ENCODE results near the gene DHRS3. TPM values are rescaled to one million over a fixed set of nuclear protein-coding genes. Genes with fewer than 3 reads are reported as not detected.
A peak's percentile ranks its signal among the peaks of the same experiment; 100 is the strongest.

Gene DHRS3
- total RNA-seq, 1 experiment from 2014 or later = 59.4 TPM

DNA sequence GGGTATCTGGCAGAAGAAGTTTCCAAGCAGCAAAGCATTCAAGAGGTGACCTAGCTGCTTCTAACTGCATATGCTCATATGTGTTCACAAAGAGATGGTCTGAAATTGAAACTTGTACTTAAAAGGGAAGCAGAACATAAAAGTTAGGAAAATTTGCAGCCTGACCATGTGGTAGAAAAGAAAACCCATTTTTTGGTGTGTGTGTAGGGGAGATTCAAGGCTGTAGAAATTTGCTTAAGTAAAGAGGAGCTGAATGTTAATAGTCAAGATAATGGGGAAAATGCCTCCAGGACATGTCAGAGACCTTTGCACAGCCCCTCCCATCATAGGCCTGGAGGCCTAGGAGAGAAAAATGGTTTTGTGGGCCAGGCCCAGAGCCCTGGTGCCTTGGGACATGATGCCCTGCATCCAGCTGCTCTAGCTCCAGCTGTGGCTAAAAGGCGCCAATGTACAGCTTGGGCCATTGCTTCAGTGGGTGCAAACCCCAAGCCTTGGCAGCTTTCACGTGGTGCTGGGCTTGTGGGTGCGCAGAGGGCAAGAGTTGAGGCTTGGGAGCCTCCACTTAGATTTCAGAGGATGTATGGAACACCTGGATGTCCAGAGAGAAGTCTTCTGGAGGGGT lies 54.9 kb downstream of the DHRS3 start:
- Histone ChIP-seq H3K27me3 (replicated peaks; ENCODE audit: control insufficient read depth, insufficient read depth, low read length) (no peaks in the 10 kb centered on the region), H3K4me1 (no peaks in the 10 kb centered on the region), H3K4me3 (ENCODE audit: low read depth, low read length) (no peak overlapping the region), H3K36me3 (ENCODE audit: control insufficient read depth, insufficient read depth, low read length) (no peaks in the 10 kb centered on the region), H3K9me3 (peaks cover 11% of the 10 kb centered on the region)
- no peaks in the 10 kb centered on the region for H3K4me1 Mint-ChIP-seq (ENCODE audit: low read depth, unreplicated experiment)
- TF ChIP-seq CTCF (IDR thresholded peaks at IDR 0.05; ENCODE audit: insufficient read depth in 1 of 2, low read depth in 1 of 2, low read length in 1 of 2, severe bottlenecking in 1 of 2, unreplicated experiment in 1 of 2) = no peak
- H3K27ac Mint-ChIP-seq (ENCODE audit: unreplicated experiment) = no peak overlapping the region
- H3K4me3 Mint-ChIP-seq (ENCODE audit: unreplicated experiment) = no peak overlapping the region
- intact Hi-C loops (cut with micrococcal nuclease; ENCODE audit: unreplicated experiment) = no loop called here
- no peak for DNase-seq
- ChIA-PET CTCF (no interaction called here), POLR2A (no interaction called here)
- no peaks in the 10 kb centered on the region for H3K27me3 Mint-ChIP-seq (ENCODE audit: insufficient read depth, unreplicated experiment)
- BruUV-seq (replicated peaks) = no TSS peak
- H3K36me3 Mint-ChIP-seq (ENCODE audit: insufficient read depth, unreplicated experiment) = peaks cover 26% of the 10 kb centered on the region
- peaks cover 23% of the 10 kb centered on the region for H3K9me3 Mint-ChIP-seq (ENCODE audit: unreplicated experiment)

DNA sequence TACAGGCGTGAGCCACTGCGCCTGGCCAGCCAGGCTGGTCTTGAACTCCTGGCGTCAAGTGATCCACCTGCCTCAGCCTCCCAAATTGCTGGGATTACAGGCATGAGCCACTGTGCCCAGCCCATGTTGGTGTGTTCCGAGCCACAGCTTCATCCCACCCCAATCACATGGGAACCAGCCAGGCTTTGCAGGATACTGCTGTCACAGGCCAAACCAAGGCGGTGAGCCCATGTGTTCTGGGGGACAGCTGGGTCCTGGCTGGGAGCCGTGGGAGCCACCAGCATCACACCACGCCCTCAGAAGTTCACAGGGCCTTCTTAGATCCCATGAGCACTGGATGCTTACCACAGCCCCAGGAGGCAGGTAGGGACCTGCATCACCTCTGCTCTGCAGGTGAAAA lies 56.9 kb downstream of the DHRS3 start:
- Mint-ChIP-seq H3K27me3 (ENCODE audit: insufficient read depth, unreplicated experiment) (no peaks in the 10 kb centered on the region), H3K27ac (ENCODE audit: unreplicated experiment) (no peak overlapping the region), H3K4me1 (ENCODE audit: low read depth, unreplicated experiment) (peaks cover 7% of the 10 kb centered on the region), H3K9me3 (ENCODE audit: unreplicated experiment) (peaks cover 25% of the 10 kb centered on the region), H3K4me3 (ENCODE audit: unreplicated experiment) (no peak overlapping the region), H3K36me3 (ENCODE audit: insufficient read depth, unreplicated experiment) (peaks cover 8% of the 10 kb centered on the region)
- Histone ChIP-seq H3K36me3 (ENCODE audit: control insufficient read depth, insufficient read depth, low read length) (no peaks in the 10 kb centered on the region), H3K27me3 (replicated peaks; ENCODE audit: control insufficient read depth, insufficient read depth, low read length) (no peaks in the 10 kb centered on the region), H3K4me3 (ENCODE audit: low read depth, low read length) (no peak overlapping the region), H3K9me3 (peaks cover 11% of the 10 kb centered on the region), H3K4me1 (0 out of 2 replicates have a peak, but pooled peaks cover 4% of the 10 kb centered on the region)
- ChIA-PET CTCF (no interaction called here), POLR2A (no interaction called here)
- TF ChIP-seq CTCF (IDR thresholded peaks at IDR 0.05; ENCODE audit: insufficient read depth in 1 of 2, low read depth in 1 of 2, low read length in 1 of 2, severe bottlenecking in 1 of 2, unreplicated experiment in 1 of 2) = no peak
- DNase-seq = no peak
- intact Hi-C loops (cut with micrococcal nuclease; ENCODE audit: unreplicated experiment) = no loop called here
- no TSS peak for BruUV-seq (replicated peaks)

GRCh38 chr1:12556957-12557935 lies 60.8 kb downstream of the DHRS3 start:
- Mint-ChIP-seq H3K27ac (ENCODE audit: unreplicated experiment) (peak overlapping the region; percentile 82), H3K4me3 (ENCODE audit: unreplicated experiment) (no peak overlapping the region), H3K4me1 (ENCODE audit: low read depth, unreplicated experiment) (peaks cover 7% of the 10 kb centered on the region), H3K36me3 (ENCODE audit: insufficient read depth, unreplicated experiment) (no peaks in the 10 kb centered on the region), H3K9me3 (ENCODE audit: unreplicated experiment) (peaks cover 12% of the 10 kb centered on the region), H3K27me3 (ENCODE audit: insufficient read depth, unreplicated experiment) (no peaks in the 10 kb centered on the region)
- ChIA-PET CTCF (interaction anchor here (1.0 kb wide), 1 partner anchor 16 kb away, joined by 3 read pairs; no protein-coding TSS in a partner anchor), POLR2A (no interaction called here)
- Histone ChIP-seq H3K27me3 (replicated peaks; ENCODE audit: control insufficient read depth, insufficient read depth, low read length) (no peaks in the 10 kb centered on the region), H3K4me3 (ENCODE audit: low read depth, low read length) (no peak overlapping the region), H3K9me3 (peaks cover 4% of the 10 kb centered on the region; the same call in 1 of the 2 replicates), H3K36me3 (ENCODE audit: control insufficient read depth, insufficient read depth, low read length) (no peaks in the 10 kb centered on the region), H3K4me1 (peaks cover 4% of the 10 kb centered on the region; the same call in 1 of the 2 replicates)
- TF ChIP-seq CTCF (IDR thresholded peaks at IDR 0.05; ENCODE audit: insufficient read depth in 1 of 2, low read depth in 1 of 2, low read length in 1 of 2, severe bottlenecking in 1 of 2, unreplicated experiment in 1 of 2) = no peak
- no TSS peak for BruUV-seq (replicated peaks)
- DNase-seq = no peak
- intact Hi-C loops (cut with micrococcal nuclease; ENCODE audit: unreplicated experiment) = loop anchor here (1.0 kb wide), 1 partner anchor 28 kb away; no protein-coding TSS in a partner anchor

Data from Caco-2 (cell line).